ENCODE results near the gene FAM131C. TPM values are rescaled to one million over a fixed set of nuclear protein-coding genes. Genes with fewer than 3 reads are reported as not detected.
"Not testable (repeated sequence)": the region's sequence is repeated elsewhere in the genome, so short reads cannot be mapped to it uniquely, and the experiment has no call there.

Gene FAM131C
- total RNA-seq, 1 donor = under 0.01 TPM

DNA sequence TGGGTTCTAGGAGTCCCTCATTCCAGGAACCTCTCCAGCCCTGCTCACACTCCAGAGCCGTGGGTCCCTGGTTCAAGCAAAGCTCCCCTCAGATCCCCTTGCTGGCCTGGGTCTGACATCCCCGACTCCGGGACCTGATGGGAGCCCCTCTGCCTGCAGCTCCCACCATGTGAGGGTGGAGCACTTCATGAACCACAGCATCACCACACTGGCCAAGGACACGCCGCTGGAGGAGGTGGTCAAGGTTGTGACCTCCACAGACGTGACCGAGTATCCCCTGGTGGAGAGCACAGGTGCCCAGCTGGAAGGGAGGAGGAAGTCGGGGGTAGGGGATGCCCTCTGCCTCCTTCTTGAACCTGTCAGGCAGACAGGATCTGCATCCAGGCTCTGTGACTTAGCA is 41.9 kb downstream of the FAM131C start:
- no peak for DNase-seq (ENCODE audit: low read depth)
- H3K4me3 ChIP-seq (ENCODE audit: low read depth, low read length) = no peak overlapping the region
- TF ChIP-seq, protein P1, sequence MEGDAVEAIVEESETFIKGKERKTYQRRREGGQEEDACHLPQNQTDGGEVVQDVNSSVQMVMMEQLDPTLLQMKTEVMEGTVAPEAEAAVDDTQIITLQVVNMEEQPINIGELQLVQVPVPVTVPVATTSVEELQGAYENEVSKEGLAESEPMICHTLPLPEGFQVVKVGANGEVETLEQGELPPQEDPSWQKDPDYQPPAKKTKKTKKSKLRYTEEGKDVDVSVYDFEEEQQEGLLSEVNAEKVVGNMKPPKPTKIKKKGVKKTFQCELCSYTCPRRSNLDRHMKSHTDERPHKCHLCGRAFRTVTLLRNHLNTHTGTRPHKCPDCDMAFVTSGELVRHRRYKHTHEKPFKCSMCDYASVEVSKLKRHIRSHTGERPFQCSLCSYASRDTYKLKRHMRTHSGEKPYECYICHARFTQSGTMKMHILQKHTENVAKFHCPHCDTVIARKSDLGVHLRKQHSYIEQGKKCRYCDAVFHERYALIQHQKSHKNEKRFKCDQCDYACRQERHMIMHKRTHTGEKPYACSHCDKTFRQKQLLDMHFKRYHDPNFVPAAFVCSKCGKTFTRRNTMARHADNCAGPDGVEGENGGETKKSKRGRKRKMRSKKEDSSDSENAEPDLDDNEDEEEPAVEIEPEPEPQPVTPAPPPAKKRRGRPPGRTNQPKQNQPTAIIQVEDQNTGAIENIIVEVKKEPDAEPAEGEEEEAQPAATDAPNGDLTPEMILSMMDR (IDR thresholded peaks at IDR 0.05; ENCODE audit: insufficient read depth, low read depth, low read length) = no peak

DNA sequence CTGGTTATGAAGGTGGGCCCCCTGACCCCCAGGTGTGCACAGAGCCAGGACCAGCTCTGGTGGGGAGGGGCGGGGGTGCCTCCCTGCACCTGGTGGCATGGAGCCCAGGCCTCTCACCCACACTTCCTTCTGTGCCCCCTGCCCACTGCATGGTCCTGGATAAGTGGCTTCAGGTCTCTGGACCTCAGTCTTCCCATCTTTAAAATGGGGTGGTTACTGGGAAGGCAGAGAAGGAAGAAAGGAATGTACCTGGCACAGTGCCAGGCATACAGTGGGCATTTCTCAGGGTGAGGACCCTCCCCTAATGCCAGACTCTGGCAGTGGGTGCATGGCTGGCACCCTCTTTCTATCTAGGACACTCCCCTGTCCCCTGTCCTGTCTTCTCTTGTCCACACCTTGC is 44.2 kb downstream of the FAM131C start:
- H3K4me3 ChIP-seq (ENCODE audit: low read depth, low read length) = no peak overlapping the region
- TF ChIP-seq, protein P1 (IDR thresholded peaks at IDR 0.05; ENCODE audit: insufficient read depth, low read depth, low read length) = no peak
- DNase-seq (ENCODE audit: low read depth) = no peak

DNA sequence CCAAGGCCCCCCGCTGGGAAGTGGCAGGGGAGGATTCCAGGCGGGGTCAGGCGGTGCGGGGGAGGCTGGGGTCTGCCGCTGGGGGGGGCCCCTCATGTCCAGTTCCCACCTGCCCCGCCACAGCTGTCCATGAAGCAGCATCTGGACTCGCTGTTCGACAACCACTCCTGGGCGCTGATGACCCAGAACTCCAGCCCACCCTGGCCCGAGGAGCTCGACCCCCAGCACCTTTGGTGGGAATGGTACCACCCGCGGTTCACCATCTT is 44.5 kb downstream of the FAM131C start:
- not testable (repeated sequence) for DNase-seq (ENCODE audit: low read depth); H3K4me3 ChIP-seq (ENCODE audit: low read depth, low read length)

DNA sequence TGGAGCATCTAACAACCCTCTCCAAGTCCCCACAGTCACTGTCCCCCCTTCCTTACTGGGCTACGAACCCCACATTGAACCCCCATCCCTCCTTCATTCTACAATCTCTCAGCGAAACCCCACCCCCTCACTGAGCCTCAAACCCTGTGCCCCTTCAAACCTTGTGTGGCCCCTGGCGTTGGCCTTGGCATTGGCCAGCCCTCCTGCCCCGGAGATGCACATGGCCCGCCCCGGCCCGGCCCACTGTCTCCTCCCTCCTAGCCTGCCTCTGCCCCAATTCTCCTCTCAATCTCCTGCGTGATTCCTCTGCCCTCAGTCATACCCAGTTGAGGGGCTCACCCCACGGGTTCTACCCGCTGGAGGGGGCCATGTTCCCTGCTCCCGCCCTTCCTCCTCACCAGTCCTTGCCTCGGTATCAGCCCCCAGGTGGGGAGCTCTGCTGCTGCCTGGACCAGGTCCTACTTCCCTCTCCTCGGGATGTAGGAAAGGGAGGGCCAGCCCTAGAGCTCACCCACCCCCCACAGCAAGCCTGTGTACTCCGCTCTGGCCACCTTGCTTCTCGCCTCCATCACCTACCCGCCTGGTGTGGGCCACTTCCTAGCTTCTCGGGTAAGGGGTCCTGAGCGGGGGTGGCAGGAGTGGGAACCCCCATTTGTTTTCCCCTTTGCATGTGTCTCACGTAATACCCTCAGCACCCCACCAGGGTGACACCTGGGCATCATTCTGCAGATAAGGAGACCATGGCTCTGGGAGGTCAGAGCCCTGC is 45.0 kb downstream of the FAM131C start:
- H3K4me3 ChIP-seq (ENCODE audit: low read depth, low read length) = no peak overlapping the region
- TF ChIP-seq, protein P1 (IDR thresholded peaks at IDR 0.05; ENCODE audit: insufficient read depth, low read depth, low read length) = no peak
- no peak for DNase-seq (ENCODE audit: low read depth)

DNA sequence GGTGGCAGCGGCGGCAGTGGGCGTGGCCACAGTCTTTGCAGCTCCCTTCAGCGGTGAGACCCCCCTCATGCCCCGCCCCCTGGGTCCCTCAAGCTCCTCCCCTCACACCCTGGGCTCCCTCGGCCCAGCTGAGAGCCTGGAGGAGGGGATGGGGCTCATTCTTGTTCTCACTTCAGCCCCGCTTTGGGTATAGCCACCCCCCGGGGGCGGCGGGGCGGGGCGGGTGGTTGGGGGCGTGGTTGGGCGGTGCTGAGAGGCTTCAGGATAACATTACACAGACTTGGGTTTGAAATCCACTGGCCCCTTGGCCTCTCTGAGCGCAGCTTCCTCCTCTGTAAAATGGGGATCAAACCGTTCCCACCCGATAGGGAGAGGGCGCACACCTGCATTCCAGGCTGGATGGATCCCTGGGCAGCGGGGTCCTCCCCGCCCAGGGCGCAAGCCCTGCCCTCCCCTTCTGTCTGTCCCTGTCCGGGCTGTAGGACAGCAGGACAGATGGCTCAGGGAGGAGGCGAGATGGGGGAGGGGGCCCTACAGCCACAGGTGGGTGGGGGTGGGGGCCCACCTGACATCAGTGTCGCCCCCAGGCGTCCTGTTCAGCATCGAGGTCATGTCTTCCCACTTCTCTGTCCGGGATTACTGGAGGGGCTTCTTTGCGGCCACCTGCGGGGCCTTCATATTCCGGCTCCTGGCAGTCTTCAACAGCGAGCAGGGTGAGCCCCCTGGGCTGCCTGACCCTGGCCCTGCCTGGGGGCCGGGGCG is 46.5 kb downstream of the FAM131C start:
- peak; percentile 17 for DNase-seq (ENCODE audit: low read depth)
- peak overlapping the region; percentile 27 for H3K4me3 ChIP-seq (ENCODE audit: low read depth, low read length)
- TF ChIP-seq, protein P1 (IDR thresholded peaks at IDR 0.05; ENCODE audit: insufficient read depth, low read depth, low read length) = no peak

DNA sequence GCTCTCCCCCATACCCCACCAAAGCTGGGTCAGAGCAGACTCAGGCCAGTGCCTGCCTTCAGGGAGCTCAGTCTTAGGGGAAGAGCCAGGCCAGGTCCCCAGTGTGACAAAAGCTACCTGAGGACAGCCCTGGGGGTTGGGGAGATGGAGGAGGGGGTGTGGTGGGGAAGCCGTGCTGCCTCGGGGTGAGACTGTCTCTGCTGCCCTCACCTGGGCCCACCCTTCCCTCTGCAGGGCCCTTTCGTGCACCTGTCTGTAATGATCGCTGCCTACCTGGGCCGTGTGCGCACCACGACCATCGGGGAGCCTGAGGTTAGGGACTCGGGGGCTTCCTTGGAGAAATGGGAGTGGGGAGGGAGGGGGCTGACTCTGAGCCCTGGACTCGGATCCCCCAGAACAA is 47.1 kb downstream of the FAM131C start:
- H3K4me3 ChIP-seq (ENCODE audit: low read depth, low read length); DNase-seq (ENCODE audit: low read depth): not testable (repeated sequence)

DNA sequence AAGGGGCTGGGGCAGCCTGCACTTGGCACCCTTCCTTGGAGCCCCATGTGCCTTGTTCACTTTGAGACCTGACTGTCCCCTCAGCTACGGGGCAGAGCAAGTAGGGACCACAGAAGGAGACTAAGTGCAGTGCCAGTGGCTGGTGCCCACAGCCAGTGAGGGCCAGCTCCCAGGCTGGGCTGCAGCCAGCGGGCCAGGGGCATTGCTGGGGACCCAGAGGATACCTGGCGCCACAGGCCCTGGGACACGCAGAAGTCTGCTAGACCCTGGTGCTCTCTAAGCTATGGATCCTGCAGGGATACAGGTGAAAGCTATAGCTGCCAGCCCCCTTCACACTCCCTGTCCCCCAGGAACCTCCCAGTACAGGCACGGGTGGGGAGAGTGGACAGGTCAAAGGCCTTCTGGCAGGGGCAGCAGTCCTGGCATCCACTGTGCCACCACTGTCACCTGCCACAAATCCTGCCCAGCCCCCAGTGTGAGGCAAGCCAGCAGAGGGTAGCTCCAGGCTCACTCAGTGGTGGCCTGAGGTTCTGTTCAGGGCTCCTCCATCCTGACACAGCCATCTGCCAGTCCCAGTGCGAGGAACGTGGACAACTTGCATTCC is 50.3 kb downstream of the FAM131C start:
- TF ChIP-seq, protein P1 (IDR thresholded peaks at IDR 0.05; ENCODE audit: insufficient read depth, low read depth, low read length) = no peak
- DNase-seq (ENCODE audit: low read depth) = no peak
- no peak overlapping the region for H3K4me3 ChIP-seq (ENCODE audit: low read depth, low read length)

Measured in fibroblast of villous mesenchyme (primary cell).